Mucosa of gallbladder (tissue), 1 donor: ENCODE data around the gene ZBTB24. TPM values are rescaled to one million over a fixed set of nuclear protein-coding genes. Genes with fewer than 3 reads are reported as not detected.

ENCODE experiments used
- DNase-seq: peaks from one replicate; pipeline ENCODE4 v3.0.0-alpha.2; 2020; ENCODE audit warnings: low spot score
- total RNA-seq: library from RNA; stranded (reverse); gene quantifications from one replicate; pipeline ENCODE4 v1.2.1, GENCODE V29; 2021
- donor health status: DM: no; HTN: no; CAD: no.

ZBTB24 gene
- total RNA-seq, 1 donor from 2014 or later: 5.3 TPM

DNA sequence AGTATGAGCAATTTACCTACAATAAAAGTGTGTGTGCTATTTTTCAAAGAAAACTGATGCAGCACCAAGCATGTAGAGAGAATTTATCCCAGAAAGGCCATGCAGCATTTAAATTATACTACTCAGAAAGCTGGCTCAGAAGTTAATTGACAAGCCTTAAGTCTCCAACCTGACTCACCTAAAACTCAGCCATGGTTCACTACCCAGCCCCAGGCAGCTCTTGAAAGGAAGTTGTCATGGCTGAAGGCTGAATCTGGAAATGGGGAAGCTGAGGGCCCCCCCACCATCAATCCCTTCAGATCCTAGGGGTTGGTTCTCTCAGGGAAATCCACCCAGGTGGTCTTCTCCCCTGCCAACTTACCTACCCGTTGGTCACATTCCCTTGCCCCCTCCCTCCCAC, 62.3 kb downstream of the ZBTB24 start:
- no peak for DNase-seq

- DNase-seq: no peak
Measured at GRCh38 chr6:109417646-109418045, 65.4 kb downstream of the ZBTB24 start.

Other genes with a start within 250 kb of the ZBTB24 start
- gene CD164, start 100.8 kb downstream of the ZBTB24 start, total RNA-seq: 606 TPM
- gene PPIL6, start 42.6 kb downstream of the ZBTB24 start, total RNA-seq: 2.6 TPM
- 23.2 TPM for gene SMPD2, start 42.5 kb downstream of the ZBTB24 start, total RNA-seq
- 71.8 TPM for gene MICAL1, start 27.4 kb downstream of the ZBTB24 start, total RNA-seq
- gene AK9, start 208.0 kb upstream of the ZBTB24 start, total RNA-seq: 11.2 TPM
- 19.7 TPM for gene FIG4, start 208.1 kb upstream of the ZBTB24 start, total RNA-seq